Activated CD8-positive, alpha-beta memory T cell treated with anti-CD3 and anti-CD28 coated beads for 48 hours (primary cell): ENCODE results near the gene MLEC.

Experiments used
- DNase-seq, 3 experiments: peaks; one replicate each; pipeline ENCODE4 v3.0.0-alpha.2; 2020; ENCODE audit warnings: low read depth in 2 of 3, low spot score in 2 of 3

The MLEC gene

DNA sequence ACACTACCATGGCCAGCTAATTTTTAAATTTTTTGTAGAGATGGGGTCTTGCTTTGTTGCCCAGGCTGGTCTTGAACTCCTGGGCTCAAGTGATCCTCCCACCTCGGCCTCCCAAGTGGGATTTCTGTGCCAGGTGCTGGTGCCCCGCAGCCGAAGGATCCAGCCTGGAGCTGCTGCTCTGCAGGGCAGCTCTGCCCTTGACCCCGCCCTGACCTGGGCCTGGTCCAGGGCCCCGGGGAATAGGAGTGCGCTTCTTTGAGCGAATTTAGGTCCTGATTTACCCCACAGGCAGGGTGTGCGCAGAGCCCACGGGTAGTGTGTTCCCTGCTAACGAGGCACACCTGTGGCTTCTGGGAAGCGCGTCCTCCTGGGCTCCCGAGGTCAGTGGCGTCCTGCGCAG, 53.9 kb downstream of the MLEC start:
- DNase-seq: no peak

DNA sequence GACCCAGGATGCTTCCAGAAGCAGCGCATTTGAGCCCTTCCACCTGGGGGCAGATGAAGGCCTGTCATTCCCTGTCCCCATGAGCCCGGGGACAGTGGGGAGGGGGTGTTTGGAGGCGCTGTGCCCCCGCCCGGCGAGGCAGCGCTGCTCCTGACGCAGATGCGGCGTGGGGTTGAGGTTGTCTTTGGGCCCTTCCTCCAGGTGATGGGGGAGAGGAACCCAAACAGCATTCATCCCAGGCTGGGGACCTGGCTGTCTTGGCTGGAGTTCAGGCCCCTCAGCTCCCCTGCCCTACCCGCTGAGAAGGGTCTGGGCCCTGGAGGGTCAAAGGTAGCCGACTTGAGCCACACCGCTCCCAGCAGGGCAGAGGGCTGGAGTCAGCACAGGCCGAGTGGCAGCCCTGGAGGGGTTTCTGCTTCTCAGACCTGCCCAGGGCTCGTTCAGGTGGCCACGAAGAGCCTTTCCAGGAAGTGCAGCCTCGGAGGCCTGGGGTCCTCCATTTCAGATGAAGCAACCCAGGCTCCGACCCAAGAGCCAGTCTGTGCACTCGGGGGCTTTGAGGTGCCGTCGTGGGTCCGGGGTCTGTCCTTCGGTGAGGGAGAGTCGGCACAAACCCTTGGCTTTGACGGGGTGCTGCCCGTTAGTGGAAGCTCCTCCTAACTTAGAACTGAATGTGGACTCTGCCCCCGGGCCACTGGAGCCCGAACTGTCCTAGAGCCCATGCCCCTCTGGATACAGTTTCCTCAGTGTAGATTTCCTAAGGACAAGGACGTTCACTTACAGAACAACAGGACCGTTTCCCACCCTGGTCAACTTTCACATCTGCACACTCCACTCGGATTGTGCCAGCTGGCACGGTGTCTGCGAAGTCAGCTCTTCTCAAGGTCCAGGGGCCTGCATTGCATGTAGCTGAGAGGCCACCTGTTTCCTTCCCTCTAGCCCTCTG, 54.8 kb downstream of the MLEC start:
- no peak for DNase-seq

- DNase-seq: no peak
Observed at GRCh38 chr12:120744922-120745493, 58.1 kb downstream of the MLEC start.

- DNase-seq: no peak
Observed at GRCh38 chr12:120748242-120748641, 61.3 kb downstream of the MLEC start.

- no peak for DNase-seq
Observed at GRCh38 chr12:120749256-120749655, 62.3 kb downstream of the MLEC start.

- DNase-seq: no peak
Observed at GRCh38 chr12:120750806-120751205, 63.9 kb downstream of the MLEC start.

DNA sequence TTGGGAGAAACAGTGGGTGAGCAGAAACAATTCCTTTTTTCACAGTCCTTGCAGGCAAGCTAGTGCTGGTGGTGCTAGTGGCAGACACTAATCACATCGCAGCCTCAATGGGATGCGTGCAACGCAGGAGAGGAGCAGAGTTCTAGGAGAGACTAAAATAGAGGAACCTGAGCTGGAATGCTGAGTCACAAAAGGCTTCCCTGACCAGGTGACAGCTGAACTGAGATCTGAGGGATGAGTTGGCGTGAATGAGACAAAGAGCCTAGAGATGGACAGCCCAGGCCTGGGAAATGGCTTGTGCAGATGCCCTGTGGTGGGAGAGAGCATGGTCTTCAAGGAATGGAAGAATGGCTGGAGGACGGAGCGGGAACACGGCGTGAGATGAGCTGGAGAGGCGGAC, 64.4 kb downstream of the MLEC start:
- DNase-seq: no peak
